Ishikawa (cell line): ENCODE results near the gene ACOXL.

Experiments
- CEBPB ChIP-seq: IDR thresholded peaks from 2 replicates; pipeline ENCODE4 v1.6.1; 2012
- CREB1 ChIP-seq: IDR thresholded peaks from 2 replicates; pipeline ENCODE4 v1.6.1; 2012; ENCODE audit warnings: low read depth
- EGR1 ChIP-seq: IDR thresholded peaks from 2 replicates; pipeline ENCODE4 v1.6.1; 2012
- EP300 ChIP-seq: IDR thresholded peaks from 2 replicates; pipeline ENCODE4 v1.6.1; 2012; ENCODE audit warnings: borderline replicate concordance
- MAX ChIP-seq: IDR thresholded peaks from 2 replicates; pipeline ENCODE4 v1.6.1; 2012
- RAD21 ChIP-seq: IDR thresholded peaks from 2 replicates; pipeline ENCODE4 v1.6.1; 2012; ENCODE audit warnings: low read depth
- REST ChIP-seq: IDR thresholded peaks from 2 replicates; pipeline ENCODE4 v1.6.1; 2012; ENCODE audit warnings: low read depth, mild to moderate bottlenecking
- TCF12 ChIP-seq: IDR thresholded peaks from 2 replicates; pipeline ENCODE4 v1.6.1; 2012; ENCODE audit warnings: low read depth
- TEAD4 ChIP-seq: IDR thresholded peaks from 2 replicates; pipeline ENCODE4 v1.6.1; 2012
- USF1 ChIP-seq: IDR thresholded peaks from 2 replicates; pipeline ENCODE4 v1.6.1; 2012
- YY1 ChIP-seq: IDR thresholded peaks from 2 replicates; pipeline ENCODE4 v1.6.1; 2012; ENCODE audit warnings: low read depth

GRCh38 chr2:111099402-111099801, 367.0 kb downstream of the ACOXL start:
- TF ChIP-seq MAX: no peak
- no peak for TF ChIP-seq CREB1
- no peak for TF ChIP-seq RAD21
- TF ChIP-seq EP300: no peak
- no peak for TF ChIP-seq TEAD4
- TF ChIP-seq REST: no peak
- no peak for TF ChIP-seq USF1
- no peak for TF ChIP-seq YY1
- TF ChIP-seq TCF12: no peak
- no peak for TF ChIP-seq EGR1
- TF ChIP-seq CEBPB: no peak
